Stomach smooth muscle (tissue), 2 donors: ENCODE results near the gene TFAP2C.
A peak's percentile ranks its signal among the peaks of the same experiment; 100 is the strongest.

Source experiments
- H3K27ac ChIP-seq: one replicate; pipeline ENCODE4 v1.7.0; 2013; ENCODE audit warnings: mild to moderate bottlenecking, low read length, inconsistent platforms
- H3K27me3 ChIP-seq, 2 donors: one replicate each; pipeline ENCODE4 v1.7.0; 2013; ENCODE audit warnings: low read length in 2 of 2; ENCODE audit not compliant: insufficient read depth in 2 of 2, control insufficient read depth in 1 of 2
- H3K36me3 ChIP-seq, 2 donors: one replicate each; pipeline ENCODE4 v1.7.0; 2013; ENCODE audit warnings: low read length in 2 of 2; ENCODE audit not compliant: control insufficient read depth in 2 of 2, insufficient read depth in 2 of 2
- H3K4me1 ChIP-seq: one replicate; pipeline ENCODE4 v1.7.0; 2013; ENCODE audit warnings: low read length; ENCODE audit not compliant: control insufficient read depth, insufficient read depth
- H3K4me3 ChIP-seq, 2 donors: one replicate each; pipeline ENCODE4 v1.7.0; 2013; ENCODE audit warnings: low read length in 2 of 2
- H3K9ac ChIP-seq, 2 donors: one replicate each; pipeline ENCODE4 v1.7.0; 2013; ENCODE audit warnings: low read length in 2 of 2, mild to moderate bottlenecking in 1 of 2
- H3K9me3 ChIP-seq, 2 donors: one replicate each; pipeline ENCODE4 v1.7.0; 2013; ENCODE audit warnings: low read length in 2 of 2; ENCODE audit not compliant: control insufficient read depth in 2 of 2
- donor health status: healthy.
- donor health status: Pancreatic carcinoma.

TFAP2C gene

GRCh38 chr20:56628873-56629463 lies at the start of gene TFAP2C:
TFAP2C (plus strand) TSS chr20:56629306; CDS start chr20:56629545, 239 bp downstream.
- Histone ChIP-seq H3K4me3 (peak within 1 kb of the TSS; percentile 44 to 71), H3K27me3 (peaks cover 54 to 81% of the 10 kb centered on the region in 2 donors), H3K4me1 (peaks cover 38% of the 10 kb centered on the region), H3K9me3 (no peaks in the 10 kb centered on the region), H3K36me3 (no peaks in the 10 kb centered on the region), H3K9ac (peak within 1 kb of the TSS in 1 of 2 donors; percentile 37), H3K27ac (no peak within 1 kb of the TSS)

DNA sequence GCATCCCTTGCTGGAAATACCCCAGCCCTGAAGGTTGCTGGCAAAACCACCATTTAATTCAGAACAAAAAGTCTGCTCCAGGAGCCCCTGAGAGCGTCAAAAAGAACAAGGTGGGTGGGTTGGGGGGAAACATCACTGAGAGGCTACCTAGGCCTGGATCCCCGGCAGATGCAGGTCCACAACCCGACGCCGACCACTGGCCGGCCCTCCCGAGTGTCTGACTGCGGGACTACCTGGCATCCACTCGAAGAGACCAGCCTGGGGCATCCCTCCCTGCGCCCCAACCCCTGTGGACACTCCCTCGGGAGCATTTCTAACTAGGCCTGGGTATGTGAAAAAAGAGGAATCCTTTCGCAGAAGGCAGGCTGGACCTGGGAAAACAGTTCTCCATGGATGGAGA lies 48.9 kb upstream of the TFAP2C start:
- no peaks in the 10 kb centered on the region for H3K4me1 ChIP-seq
- H3K9ac ChIP-seq, result no peak overlapping the region
- H3K4me3 ChIP-seq, result no peak overlapping the region
- H3K27me3 ChIP-seq, result peaks cover 0 to 2% of the 10 kb centered on the region in 2 donors
- no peaks in the 10 kb centered on the region for H3K9me3 ChIP-seq
- no peaks in the 10 kb centered on the region for H3K36me3 ChIP-seq
- H3K27ac ChIP-seq, result no peak overlapping the region

GRCh38 chr20:56581701-56582100 lies 47.4 kb upstream of the TFAP2C start:
- no peaks in the 10 kb centered on the region for H3K36me3 ChIP-seq
- H3K27ac ChIP-seq, result no peak overlapping the region
- peaks cover 0 to 2% of the 10 kb centered on the region in 2 donors for H3K27me3 ChIP-seq
- H3K4me1 ChIP-seq, result no peaks in the 10 kb centered on the region
- no peaks in the 10 kb centered on the region for H3K9me3 ChIP-seq
- H3K4me3 ChIP-seq, result no peak overlapping the region
- H3K9ac ChIP-seq, result no peak overlapping the region

DNA sequence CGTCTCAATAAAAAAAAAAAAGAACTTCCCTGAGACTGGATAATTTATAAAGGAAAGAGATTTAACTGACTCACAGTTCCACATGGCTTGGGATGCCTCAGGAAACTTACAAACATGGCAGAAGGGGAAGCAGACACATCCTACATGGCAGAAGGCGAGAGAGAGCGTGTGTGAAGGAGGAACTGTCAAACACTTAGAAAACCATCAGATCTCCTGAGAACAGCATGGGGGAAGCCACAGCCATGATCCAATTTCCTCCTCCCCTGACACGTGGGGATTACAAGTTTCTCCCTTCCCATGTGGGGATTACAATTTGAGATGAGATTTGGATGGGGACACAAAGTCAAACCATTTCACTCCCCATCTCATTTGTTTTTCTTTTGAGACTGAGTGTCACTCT lies 46.6 kb upstream of the TFAP2C start:
- Histone ChIP-seq H3K9ac (no peak overlapping the region), H3K9me3 (no peaks in the 10 kb centered on the region), H3K4me1 (no peaks in the 10 kb centered on the region), H3K27me3 (peaks cover 0 to 2% of the 10 kb centered on the region in 2 donors), H3K36me3 (no peaks in the 10 kb centered on the region), H3K27ac (no peak overlapping the region), H3K4me3 (no peak overlapping the region)

DNA sequence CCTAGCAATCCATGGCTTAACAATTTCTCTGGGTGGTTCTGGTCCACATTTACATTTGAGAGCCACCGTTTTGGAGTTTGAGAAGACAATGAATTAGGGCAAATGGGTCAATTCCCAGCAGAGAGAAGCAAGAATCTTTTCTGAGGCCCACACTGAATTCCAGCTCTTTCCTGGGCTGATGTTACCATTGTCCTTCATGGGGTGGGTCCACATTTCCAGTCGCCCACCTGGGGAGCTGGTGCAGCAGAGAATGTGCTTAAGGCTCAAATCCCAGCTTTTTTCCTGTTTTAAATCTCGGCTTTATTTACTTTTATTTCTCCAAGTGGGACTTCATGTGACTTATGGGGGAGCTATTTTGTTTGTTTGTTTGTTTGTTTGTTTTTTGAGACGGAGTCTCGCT lies 44.2 kb upstream of the TFAP2C start:
- H3K4me1 ChIP-seq, result no peaks in the 10 kb centered on the region
- H3K9me3 ChIP-seq, result no peaks in the 10 kb centered on the region
- peaks cover 0 to 2% of the 10 kb centered on the region in 2 donors for H3K27me3 ChIP-seq
- no peaks in the 10 kb centered on the region for H3K36me3 ChIP-seq
- H3K4me3 ChIP-seq, result no peak overlapping the region
- no peak overlapping the region for H3K9ac ChIP-seq
- no peak overlapping the region for H3K27ac ChIP-seq

DNA sequence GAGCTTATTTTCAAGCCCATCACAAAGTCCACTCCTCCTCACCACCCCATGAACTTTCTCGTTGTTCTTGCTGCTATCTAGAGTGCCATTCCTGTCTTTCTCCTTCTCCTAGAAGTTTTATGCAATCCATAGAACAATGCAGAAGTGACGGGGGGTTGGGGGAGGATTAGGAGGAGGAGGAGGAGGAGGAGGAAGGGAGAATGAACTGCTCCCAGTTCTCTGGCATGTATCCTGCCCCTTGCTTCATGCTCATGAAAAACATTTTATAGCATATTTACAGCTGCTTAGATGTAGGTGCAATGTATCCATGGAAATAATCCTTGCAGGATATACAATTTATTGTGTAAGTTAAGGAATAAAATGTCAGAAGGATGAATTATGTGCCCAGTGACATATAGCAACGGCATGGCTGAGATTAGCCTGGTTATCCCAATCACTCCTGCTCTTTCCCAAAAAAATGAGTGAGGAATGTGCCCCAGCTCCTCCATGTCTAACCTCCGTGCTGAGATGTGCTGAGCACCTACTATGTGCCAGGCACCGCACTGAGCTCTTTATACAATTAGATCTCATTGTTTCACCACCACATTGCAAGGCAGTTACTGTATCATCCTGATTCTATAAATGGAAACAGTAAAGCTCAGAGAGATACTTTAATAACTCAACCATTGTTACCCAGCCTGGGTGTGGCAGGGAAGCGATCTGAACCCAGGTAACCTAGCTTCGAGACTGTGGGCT lies 41.6 kb upstream of the TFAP2C start:
- H3K4me1 ChIP-seq, result no peaks in the 10 kb centered on the region
- no peak overlapping the region for H3K9ac ChIP-seq
- no peaks in the 10 kb centered on the region for H3K9me3 ChIP-seq
- H3K27me3 ChIP-seq, result peaks cover 0 to 2% of the 10 kb centered on the region in 2 donors
- no peak overlapping the region for H3K4me3 ChIP-seq
- no peaks in the 10 kb centered on the region for H3K36me3 ChIP-seq
- no peak overlapping the region for H3K27ac ChIP-seq

DNA sequence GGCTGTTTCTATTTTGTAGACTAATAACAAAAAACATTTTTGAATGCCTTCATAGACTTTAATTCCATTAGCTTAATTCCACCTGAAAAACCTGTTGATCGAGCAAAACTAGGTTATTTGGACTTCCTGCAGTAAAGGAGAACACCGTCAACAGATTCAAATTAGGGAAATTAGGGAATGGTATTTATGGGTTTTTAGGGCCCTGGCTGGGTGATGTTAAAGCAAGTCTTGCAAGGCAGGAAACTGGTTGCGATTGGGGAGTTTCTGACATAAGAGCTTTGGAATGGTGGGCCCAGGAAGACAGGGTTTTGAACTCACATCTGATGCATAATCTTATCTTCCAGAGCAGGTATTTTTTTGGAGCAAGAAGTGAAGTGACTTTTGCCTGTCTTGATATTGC lies 40.1 kb upstream of the TFAP2C start:
- H3K27me3 ChIP-seq, result no peaks in the 10 kb centered on the region
- H3K4me3 ChIP-seq, result no peak overlapping the region
- no peaks in the 10 kb centered on the region for H3K36me3 ChIP-seq
- no peak overlapping the region for H3K27ac ChIP-seq
- H3K4me1 ChIP-seq, result no peaks in the 10 kb centered on the region
- no peaks in the 10 kb centered on the region for H3K9me3 ChIP-seq
- no peak overlapping the region for H3K9ac ChIP-seq

- Histone ChIP-seq H3K4me1 (no peaks in the 10 kb centered on the region), H3K9me3 (no peaks in the 10 kb centered on the region), H3K36me3 (no peaks in the 10 kb centered on the region), H3K27ac (no peak overlapping the region), H3K27me3 (no peaks in the 10 kb centered on the region), H3K4me3 (no peak overlapping the region), H3K9ac (no peak overlapping the region)
Measured at GRCh38 chr20:56589633-56590032, 39.5 kb upstream of the TFAP2C start.

DNA sequence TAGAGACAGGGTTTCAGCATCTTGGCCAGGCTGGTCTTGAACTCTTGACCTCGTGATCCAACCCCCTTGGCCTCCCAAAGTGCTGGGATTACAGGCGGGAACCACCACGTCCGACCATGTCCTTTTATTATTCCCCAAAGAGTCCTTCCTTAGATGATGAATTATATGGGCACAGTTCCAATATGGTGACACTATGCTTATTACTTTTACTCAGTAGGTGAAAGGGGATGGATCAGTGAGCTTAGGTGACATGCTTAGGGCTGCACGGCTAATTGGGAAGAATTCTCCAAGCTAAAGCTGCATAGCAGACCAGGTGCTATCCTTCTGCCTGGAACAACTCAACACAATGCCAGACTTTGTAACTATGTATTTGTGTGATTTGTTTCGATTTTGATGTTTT lies 38.2 kb upstream of the TFAP2C start:
- Histone ChIP-seq H3K27ac (no peak overlapping the region), H3K4me3 (no peak overlapping the region), H3K36me3 (no peaks in the 10 kb centered on the region), H3K9me3 (no peaks in the 10 kb centered on the region), H3K27me3 (no peaks in the 10 kb centered on the region), H3K4me1 (no peaks in the 10 kb centered on the region), H3K9ac (no peak overlapping the region)

DNA sequence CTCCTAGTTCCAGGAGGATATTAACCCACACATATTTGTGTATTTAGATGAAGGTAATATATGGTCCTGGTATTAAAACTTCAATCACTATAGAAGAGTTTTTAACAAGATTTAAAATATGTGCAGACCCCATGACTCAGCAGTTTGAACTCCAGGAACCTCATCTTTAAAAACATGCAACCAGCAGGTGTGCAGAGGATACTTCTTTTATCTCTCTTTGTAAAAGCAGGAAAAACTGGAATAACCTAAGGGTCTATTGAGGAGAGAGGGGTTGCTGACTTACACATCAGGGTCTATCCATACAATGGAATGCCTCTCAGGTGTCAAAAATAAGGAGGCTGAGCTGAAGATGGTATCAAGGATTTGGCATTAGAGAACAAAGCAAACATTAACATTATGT lies 36.9 kb upstream of the TFAP2C start:
- Histone ChIP-seq H3K36me3 (no peaks in the 10 kb centered on the region), H3K4me1 (no peaks in the 10 kb centered on the region), H3K4me3 (no peak overlapping the region), H3K27me3 (peaks cover 0 to 3% of the 10 kb centered on the region in 2 donors), H3K9me3 (no peaks in the 10 kb centered on the region), H3K9ac (no peak overlapping the region), H3K27ac (no peak overlapping the region)

GRCh38 chr20:56592817-56593216 lies 36.3 kb upstream of the TFAP2C start:
- Histone ChIP-seq H3K9me3 (no peaks in the 10 kb centered on the region), H3K36me3 (no peaks in the 10 kb centered on the region), H3K27me3 (peaks cover 0 to 3% of the 10 kb centered on the region in 2 donors), H3K27ac (no peak overlapping the region), H3K4me1 (no peaks in the 10 kb centered on the region), H3K4me3 (no peak overlapping the region), H3K9ac (no peak overlapping the region)
